Stomach smooth muscle (tissue), 2 donors: ENCODE results near the gene SERPINB11.

Experiments
- H3K27ac ChIP-seq: one replicate; pipeline ENCODE4 v1.7.0; 2013; ENCODE audit warnings: mild to moderate bottlenecking, low read length, inconsistent platforms
- H3K27me3 ChIP-seq, 2 donors: one replicate each; pipeline ENCODE4 v1.7.0; 2013; ENCODE audit warnings: low read length in 2 of 2; ENCODE audit not compliant: insufficient read depth in 2 of 2, control insufficient read depth in 1 of 2
- H3K36me3 ChIP-seq, 2 donors: one replicate each; pipeline ENCODE4 v1.7.0; 2013; ENCODE audit warnings: low read length in 2 of 2; ENCODE audit not compliant: control insufficient read depth in 2 of 2, insufficient read depth in 2 of 2
- H3K4me1 ChIP-seq: one replicate; pipeline ENCODE4 v1.7.0; 2013; ENCODE audit warnings: low read length; ENCODE audit not compliant: control insufficient read depth, insufficient read depth
- H3K4me3 ChIP-seq, 2 donors: one replicate each; pipeline ENCODE4 v1.7.0; 2013; ENCODE audit warnings: low read length in 2 of 2
- H3K9ac ChIP-seq, 2 donors: one replicate each; pipeline ENCODE4 v1.7.0; 2013; ENCODE audit warnings: low read length in 2 of 2, mild to moderate bottlenecking in 1 of 2
- H3K9me3 ChIP-seq, 2 donors: one replicate each; pipeline ENCODE4 v1.7.0; 2013; ENCODE audit warnings: low read length in 2 of 2; ENCODE audit not compliant: control insufficient read depth in 2 of 2
- donor health status: healthy.
- donor health status: Pancreatic carcinoma.

The SERPINB11 gene

DNA sequence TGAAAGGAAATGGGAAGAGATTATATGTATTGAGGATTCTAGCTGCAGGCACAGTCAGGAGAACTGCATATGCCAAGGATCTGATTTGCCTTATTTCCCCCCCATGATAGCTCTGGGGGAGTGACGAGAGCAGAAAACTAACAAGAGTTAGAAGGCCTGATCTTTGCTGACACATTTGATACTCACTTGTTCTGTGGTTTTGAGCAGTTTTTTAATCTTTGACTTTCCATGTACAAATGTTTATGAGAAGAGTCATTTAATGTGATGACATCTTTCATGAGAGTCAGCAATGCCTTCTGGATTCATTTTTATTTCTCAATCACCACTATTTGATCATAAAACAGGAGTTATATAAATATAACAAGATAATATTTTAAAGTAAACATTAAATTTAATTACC lies 59.8 kb downstream of the SERPINB11 start:
- no peaks in the 10 kb centered on the region for H3K36me3 ChIP-seq
- no peak overlapping the region for H3K4me3 ChIP-seq
- H3K27me3 ChIP-seq, result no peaks in the 10 kb centered on the region
- peaks cover 2 to 3% of the 10 kb centered on the region in 2 donors for H3K9me3 ChIP-seq
- no peak overlapping the region for H3K27ac ChIP-seq
- no peaks in the 10 kb centered on the region for H3K4me1 ChIP-seq
- no peak overlapping the region for H3K9ac ChIP-seq

DNA sequence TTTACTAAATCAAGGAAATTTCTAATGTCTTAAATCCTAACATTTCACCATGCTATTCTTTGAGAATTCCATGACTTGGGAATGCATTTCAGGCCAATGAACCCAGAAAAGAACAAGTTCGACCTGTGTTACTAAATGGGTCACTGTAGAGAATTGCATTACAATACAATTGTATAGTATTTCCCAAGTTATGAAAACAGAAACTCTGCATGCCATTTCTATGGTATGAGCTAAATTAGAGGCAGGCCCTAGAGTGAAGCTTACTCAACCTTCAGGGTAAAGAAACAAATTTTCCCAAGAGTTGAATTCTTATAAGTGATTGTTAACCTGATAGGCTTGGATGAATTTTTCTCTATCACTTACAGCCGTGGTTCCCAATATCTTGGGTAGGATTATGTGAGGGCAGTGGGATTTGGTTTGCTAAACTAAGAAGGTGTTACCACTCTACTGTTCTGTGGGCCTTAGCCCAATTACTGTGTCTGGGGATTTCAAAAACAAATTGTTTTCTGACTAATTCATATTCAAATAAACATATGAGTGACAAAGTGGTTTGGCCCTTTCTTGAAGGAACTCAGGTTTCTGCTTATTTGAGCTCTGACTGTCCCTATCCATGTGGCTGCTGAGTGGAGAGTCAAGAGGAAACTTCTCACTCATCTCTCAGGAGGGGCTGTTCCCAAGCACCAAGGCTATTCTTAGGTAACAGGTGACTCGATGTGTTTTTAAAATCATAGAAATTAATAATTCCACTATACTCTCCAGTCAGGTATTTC lies 61.3 kb downstream of the SERPINB11 start:
- Histone ChIP-seq H3K9ac (no peak overlapping the region), H3K36me3 (no peaks in the 10 kb centered on the region), H3K9me3 (peaks cover 0 to 3% of the 10 kb centered on the region in 2 donors), H3K4me1 (no peaks in the 10 kb centered on the region), H3K4me3 (no peak overlapping the region), H3K27me3 (no peaks in the 10 kb centered on the region), H3K27ac (no peak overlapping the region)

DNA sequence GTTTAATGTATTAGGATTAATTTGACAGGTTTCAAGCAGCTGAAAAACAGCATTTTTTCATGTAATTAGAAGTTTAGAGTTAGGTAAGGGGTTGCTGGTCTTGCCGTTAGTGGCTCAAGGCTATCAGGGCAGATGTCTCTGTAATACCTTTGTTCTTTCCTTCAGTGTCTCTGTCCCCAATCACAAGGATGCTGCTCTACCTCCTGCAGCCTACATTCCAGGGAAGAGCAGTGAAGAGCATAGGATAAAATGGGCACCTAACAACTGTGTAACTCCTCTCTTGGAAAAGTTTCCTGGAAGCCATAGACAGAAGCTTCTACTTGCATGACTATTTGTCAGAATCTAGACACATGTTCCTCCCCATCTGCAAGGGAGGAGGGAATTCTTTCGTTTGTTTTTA lies 63.1 kb downstream of the SERPINB11 start:
- Histone ChIP-seq H3K4me1 (no peaks in the 10 kb centered on the region), H3K4me3 (no peak overlapping the region), H3K27ac (no peak overlapping the region), H3K9me3 (no peaks in the 10 kb centered on the region), H3K36me3 (no peaks in the 10 kb centered on the region), H3K27me3 (no peaks in the 10 kb centered on the region), H3K9ac (no peak overlapping the region)
